Spleen (tissue), 7 donors: ENCODE data around the gene BYSL.

ENCODE experiments used
- POLR2A ChIP-seq, 3 donors: fragments of 450-650 bp; IDR thresholded peaks; one replicate each; pipeline ENCODE4 v1.5.1; 2017; ENCODE audit warnings: antibody characterized with exemption in 3 of 3, mild to moderate bottlenecking in 1 of 3
- POLR2AphosphoS5 ChIP-seq, 3 donors: sonication (generic); formaldehyde crosslinking; IDR thresholded peaks; one replicate each; pipeline ENCODE4 v1.5.1; 2017; ENCODE audit warnings: antibody characterized with exemption in 3 of 3
- TF ChIP-seq, protein P1 (sequence below), 11 experiments: fragments of 200-600 bp in 7 of 11; fragments of 450-650 bp in 4 of 11; sonication (generic) in 4 of 11; IDR thresholded peaks in 8 of 11; conservative IDR thresholded peaks in 3 of 11; 1 replicate in 7 of 11; 2 replicates in 4 of 11; pipeline versions ENCODE4 v1.4.0 to v1.8.0; 2016 to 2021; ENCODE audit warnings: antibody characterized with exemption in 11 of 11, inconsistent platforms in 4 of 11, mild to moderate bottlenecking in 1 of 11
- donor health status: DM: no; HTN: no; CAD: no; lungs with moderate emphysema.
- donor health status: DM: no; HTN: no; CAD: no.
- donor health status: DM: no; HTN: no; CAD: no.

DNA sequence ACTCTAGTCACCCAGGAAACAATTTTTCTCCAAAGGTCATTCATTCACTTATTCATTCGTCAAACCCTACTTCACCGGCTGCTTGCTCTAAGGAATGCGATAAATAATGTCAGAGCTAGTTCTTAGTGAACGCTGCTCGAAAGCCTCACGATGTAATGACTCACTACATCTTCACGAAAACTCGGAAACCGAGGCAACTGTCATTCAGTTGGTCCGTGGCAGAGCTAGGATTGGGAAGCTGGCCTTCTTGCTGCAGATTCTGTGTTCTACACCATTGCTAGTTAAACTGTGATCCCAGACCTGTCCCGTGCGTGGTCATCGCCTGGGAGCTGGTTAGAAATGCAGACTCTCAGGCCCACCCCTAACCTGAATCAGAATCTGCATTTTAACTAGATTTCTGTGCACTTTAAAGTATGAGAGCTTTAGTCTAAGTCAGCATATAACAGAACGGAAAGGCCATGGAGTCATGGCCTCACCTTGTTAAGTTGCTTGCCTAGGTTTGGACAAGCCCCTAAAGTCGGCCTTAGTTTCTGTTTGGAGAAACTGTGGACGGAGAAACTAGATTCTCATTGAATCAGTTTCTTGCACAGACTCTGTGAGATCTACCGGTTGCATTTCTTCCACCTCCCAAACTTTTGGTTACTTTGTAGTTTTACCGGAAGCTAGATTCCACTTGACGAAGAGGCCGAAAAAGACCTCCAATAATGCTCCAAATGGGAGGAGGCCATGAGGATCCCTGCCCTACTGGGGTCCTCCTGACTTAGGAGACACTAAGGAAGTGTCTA lies 21.0 kb downstream of the BYSL start:
- TF ChIP-seq, protein P1, sequence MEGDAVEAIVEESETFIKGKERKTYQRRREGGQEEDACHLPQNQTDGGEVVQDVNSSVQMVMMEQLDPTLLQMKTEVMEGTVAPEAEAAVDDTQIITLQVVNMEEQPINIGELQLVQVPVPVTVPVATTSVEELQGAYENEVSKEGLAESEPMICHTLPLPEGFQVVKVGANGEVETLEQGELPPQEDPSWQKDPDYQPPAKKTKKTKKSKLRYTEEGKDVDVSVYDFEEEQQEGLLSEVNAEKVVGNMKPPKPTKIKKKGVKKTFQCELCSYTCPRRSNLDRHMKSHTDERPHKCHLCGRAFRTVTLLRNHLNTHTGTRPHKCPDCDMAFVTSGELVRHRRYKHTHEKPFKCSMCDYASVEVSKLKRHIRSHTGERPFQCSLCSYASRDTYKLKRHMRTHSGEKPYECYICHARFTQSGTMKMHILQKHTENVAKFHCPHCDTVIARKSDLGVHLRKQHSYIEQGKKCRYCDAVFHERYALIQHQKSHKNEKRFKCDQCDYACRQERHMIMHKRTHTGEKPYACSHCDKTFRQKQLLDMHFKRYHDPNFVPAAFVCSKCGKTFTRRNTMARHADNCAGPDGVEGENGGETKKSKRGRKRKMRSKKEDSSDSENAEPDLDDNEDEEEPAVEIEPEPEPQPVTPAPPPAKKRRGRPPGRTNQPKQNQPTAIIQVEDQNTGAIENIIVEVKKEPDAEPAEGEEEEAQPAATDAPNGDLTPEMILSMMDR (IDR thresholded peaks at IDR 0.05 in 8 of 11, conservative IDR thresholded peaks at IDR 0.05 in 3 of 11) = no peak
- TF ChIP-seq POLR2A (IDR thresholded peaks at IDR 0.05) (no peak), POLR2AphosphoS5 (IDR thresholded peaks at IDR 0.05) (peak in 1 of 3 donors; percentile 1)
